ENCODE measurements around the gene DCAF6.

The DCAF6 gene

DNA sequence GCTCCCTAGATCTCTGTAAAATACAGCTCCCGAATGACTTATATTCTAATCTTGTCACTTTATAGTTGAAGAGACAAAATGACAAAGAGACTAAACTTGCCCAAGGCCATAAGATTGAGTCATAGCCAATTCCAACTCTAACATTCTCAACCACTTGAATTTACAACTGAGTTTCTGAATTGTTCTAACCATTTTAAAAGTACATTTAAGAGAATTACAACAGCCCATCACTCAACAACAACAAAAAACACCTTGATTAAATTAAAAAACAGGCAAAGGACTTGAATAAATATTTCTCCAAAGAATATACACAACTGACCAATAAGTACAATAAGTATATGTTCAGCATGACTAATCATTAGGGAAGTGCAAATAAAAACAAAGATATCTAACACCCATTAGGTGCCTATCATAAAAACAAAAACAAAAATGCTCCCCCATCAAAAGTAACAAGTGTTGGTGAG is 13.8 kb upstream of the DCAF6 start:
- POLR2A ChIA-PET (ENCODE audit: low non-redundant PET), result no interaction called here
- CTCF ChIA-PET, result no interaction called here
- no peak for DNase-seq (ENCODE audit: low spot score)
- no peak overlapping the region for H3K27ac ChIP-seq
- TF ChIP-seq, protein P1, sequence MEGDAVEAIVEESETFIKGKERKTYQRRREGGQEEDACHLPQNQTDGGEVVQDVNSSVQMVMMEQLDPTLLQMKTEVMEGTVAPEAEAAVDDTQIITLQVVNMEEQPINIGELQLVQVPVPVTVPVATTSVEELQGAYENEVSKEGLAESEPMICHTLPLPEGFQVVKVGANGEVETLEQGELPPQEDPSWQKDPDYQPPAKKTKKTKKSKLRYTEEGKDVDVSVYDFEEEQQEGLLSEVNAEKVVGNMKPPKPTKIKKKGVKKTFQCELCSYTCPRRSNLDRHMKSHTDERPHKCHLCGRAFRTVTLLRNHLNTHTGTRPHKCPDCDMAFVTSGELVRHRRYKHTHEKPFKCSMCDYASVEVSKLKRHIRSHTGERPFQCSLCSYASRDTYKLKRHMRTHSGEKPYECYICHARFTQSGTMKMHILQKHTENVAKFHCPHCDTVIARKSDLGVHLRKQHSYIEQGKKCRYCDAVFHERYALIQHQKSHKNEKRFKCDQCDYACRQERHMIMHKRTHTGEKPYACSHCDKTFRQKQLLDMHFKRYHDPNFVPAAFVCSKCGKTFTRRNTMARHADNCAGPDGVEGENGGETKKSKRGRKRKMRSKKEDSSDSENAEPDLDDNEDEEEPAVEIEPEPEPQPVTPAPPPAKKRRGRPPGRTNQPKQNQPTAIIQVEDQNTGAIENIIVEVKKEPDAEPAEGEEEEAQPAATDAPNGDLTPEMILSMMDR (conservative IDR thresholded peaks at IDR 0.05; ENCODE audit: low read depth), result no peak

DNA sequence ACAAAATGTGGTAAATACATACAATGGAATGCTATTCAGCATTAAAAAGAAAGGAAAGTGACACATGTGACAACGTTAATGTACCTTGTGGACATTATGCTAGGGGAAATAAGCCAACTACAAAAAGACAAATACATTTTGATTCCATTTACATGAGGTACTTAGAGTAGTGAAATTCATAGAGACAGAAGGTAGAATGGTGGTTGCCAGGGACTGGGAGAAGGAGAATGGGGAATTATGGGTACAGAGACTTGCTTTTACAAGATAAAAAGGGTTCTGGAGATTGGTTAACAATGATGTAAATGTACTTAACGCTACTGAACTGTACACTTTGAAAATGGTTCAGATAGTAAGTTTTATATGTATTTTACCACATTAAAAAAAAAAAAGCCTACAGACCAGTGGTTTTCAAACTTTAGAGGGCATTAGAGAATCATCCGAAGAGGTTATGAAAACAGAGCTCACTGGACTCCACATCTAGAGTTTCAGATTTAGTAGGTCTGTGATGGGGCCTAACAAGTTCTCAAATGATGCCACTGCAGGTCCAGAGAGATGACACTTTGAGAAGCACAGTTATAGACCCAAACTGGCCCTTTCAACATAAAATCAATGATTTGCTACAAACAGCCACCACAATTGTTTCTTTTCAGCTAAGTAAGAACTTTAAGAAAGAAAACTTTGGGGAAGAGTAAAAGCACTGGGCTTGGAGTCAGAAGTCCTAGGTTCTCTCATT is 13.0 kb upstream of the DCAF6 start:
- no peak for DNase-seq (ENCODE audit: low spot score)
- POLR2A ChIA-PET (ENCODE audit: low non-redundant PET), result no interaction called here
- TF ChIP-seq, protein P1 (conservative IDR thresholded peaks at IDR 0.05; ENCODE audit: low read depth), result no peak
- CTCF ChIA-PET, result interaction anchor here (0.6 kb wide), 1 partner anchor 21 kb away, joined by 3 read pairs; no protein-coding TSS in a partner anchor
- H3K27ac ChIP-seq, result no peak overlapping the region

DNA sequence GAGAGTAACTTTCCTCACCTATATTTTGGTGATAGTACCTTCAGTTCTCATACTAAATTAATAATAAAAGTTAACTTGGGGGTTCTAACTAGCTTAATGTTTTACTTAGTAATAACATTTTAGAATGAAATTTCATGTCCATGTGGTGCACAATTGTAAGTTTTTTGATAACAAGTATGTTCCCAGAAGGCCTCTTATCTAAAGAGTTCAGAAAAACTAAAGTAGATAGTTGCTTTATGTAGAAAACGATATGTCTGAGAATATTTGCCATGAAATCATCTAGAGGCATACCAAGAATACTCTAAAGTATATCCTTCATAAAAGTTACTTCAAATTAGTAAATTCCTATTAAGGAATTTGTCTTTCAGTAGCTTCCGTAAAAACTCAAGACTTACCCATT is 12.4 kb upstream of the DCAF6 start:
- TF ChIP-seq, protein P1 (conservative IDR thresholded peaks at IDR 0.05; ENCODE audit: low read depth), result no peak
- ChIA-PET POLR2A (ENCODE audit: low non-redundant PET) (no interaction called here), CTCF (interaction anchor here (0.6 kb wide), 1 partner anchor 21 kb away, joined by 3 read pairs; no protein-coding TSS in a partner anchor)

DNA sequence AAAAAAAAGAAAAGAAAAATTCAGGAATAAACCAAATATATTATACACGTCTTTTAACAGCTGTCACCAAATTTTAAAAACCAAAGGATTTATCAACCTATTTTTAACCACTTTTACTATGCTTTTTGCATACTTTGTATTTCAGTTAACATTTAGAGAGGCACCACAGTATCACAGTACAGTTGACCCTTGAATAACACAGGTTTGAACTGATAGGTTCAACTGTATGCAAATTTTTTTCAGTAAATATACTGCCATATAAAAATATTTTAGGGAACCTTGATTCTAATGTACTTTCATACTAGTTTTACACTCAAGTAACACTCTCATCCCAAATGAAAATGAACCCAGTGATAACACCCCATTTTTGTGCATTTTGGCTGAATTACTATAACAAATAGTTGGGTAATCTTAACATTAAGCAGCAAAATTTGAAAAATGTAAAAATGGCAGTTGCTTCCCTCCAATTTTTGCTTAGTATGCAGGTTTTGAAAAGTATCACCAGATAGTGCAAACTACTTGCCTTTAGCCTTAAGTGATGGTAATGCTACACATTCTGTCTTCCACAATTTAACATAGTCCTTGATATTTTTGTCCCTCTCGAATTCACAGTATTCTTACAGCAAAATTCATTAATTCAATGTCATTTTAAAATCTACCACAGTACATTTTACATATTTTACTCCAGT is 11.8 kb upstream of the DCAF6 start:
- CTCF ChIA-PET, result no interaction called here
- no peak overlapping the region for H3K27ac ChIP-seq
- no peak for DNase-seq (ENCODE audit: low spot score)
- TF ChIP-seq, protein P1 (conservative IDR thresholded peaks at IDR 0.05; ENCODE audit: low read depth), result no peak
- POLR2A ChIA-PET (ENCODE audit: low non-redundant PET), result no interaction called here

More for the DNA sequence above, 12.4 kb upstream of the DCAF6 start:
- no peak for DNase-seq (ENCODE audit: low spot score)
- no peak overlapping the region for H3K27ac ChIP-seq

DNA sequence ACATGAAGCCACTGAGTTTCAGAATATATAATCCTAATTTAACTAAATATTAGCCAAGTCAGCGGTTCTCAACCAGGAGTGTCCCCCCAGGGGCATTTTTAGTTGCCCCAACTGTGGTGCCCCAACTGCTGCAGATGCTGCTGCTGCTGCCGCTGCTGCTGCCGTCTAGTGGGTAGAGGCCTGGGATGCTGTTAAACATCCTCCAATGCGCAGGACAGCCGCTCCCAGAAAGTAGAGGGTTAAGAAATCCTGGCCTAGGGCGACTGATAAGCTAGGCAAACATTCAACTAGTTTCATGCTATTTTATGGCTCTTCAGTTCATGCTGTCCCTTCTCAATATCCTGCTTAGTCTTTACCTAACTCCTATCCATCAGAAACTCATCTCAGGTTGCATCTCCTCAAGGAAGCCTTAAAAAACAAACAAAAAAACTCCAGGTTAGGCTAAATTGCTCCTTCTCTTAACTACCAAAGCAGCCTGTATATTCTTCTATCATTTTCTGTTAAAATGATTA is 9.9 kb upstream of the DCAF6 start:
- CTCF ChIA-PET, result interaction anchor here (0.7 kb wide), 1 partner anchor 70 kb away, joined by 3 read pairs; no protein-coding TSS in a partner anchor
- no peak overlapping the region for H3K27ac ChIP-seq
- no peak for DNase-seq (ENCODE audit: low spot score)
- TF ChIP-seq, protein P1 (conservative IDR thresholded peaks at IDR 0.05; ENCODE audit: low read depth), result no peak
- POLR2A ChIA-PET (ENCODE audit: low non-redundant PET), result no interaction called here

DNA sequence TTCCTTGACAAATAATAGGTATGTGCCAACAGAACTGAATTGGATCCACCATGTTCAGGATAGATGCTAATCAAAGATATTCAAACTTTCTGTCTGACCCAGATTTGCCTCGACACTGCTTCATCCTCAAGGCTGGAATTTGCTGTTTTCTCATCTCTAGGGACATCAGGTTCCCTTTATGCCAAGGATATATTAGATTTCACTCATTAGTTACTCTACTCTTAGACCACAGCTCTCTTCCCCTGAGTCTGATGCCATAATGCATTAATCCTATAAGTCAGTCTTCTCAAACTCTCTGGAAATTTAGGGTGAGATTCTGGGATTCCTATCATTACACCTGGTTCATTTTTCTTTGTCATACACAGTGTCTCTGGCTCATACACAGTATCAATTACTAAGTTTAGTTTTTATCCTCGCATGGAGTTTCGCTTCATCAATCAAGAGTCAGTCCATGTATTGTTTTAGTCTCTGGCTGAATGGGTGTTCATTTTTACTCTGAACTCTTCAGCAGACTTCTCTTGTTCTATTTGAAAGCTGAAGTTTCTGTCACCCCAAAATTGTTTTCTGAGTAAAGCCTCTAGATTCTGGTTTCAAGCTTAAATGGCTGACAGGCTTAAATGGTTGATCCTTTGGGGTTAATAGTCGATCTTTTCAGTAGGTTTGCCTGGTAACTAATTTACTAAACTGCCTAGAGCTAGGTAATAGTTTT is 9.3 kb upstream of the DCAF6 start:
- CTCF ChIA-PET, result no interaction called here
- no peak overlapping the region for H3K27ac ChIP-seq
- no peak for DNase-seq (ENCODE audit: low spot score)
- TF ChIP-seq, protein P1 (conservative IDR thresholded peaks at IDR 0.05; ENCODE audit: low read depth), result no peak
- POLR2A ChIA-PET (ENCODE audit: low non-redundant PET), result no interaction called here
